Osteoblast (primary cell): ENCODE results near the gene PLIN3. TPM values are rescaled to one million over a fixed set of nuclear protein-coding genes. Genes with fewer than 3 reads are reported as not detected.

Source experiments
- DNase-seq: peaks from one replicate; pipeline ENCODE4 v3.0.0; 2011; ENCODE audit warnings: low spot score, mixed read lengths; ENCODE audit not compliant: insufficient read length; ENCODE audit errors: missing footprints
- H2AFZ ChIP-seq: 2 replicates; pipeline ENCODE4 v1.6.0; 2011; ENCODE audit warnings: mild to moderate bottlenecking, low read length
- H3K27ac ChIP-seq: 2 replicates; pipeline ENCODE4 v1.5.1; 2011; ENCODE audit warnings: mild to moderate bottlenecking, low read depth, low read length, moderate library complexity
- H3K27me3 ChIP-seq: 2 replicates; pipeline ENCODE4 v1.6.0; 2012; ENCODE audit warnings: mild to moderate bottlenecking, control low read depth, inconsistent platforms, low read length, moderate library complexity; ENCODE audit not compliant: insufficient read depth
- H3K36me3 ChIP-seq: 2 replicates; pipeline ENCODE4 v1.5.1; 2011; ENCODE audit warnings: mild to moderate bottlenecking, low read length, control low read depth, moderate library complexity; ENCODE audit not compliant: insufficient read depth
- H3K4me1 ChIP-seq: 2 replicates; pipeline ENCODE4 v1.5.1; 2011; ENCODE audit warnings: mild to moderate bottlenecking, low read length, control low read depth, moderate library complexity; ENCODE audit not compliant: insufficient read depth
- H3K4me2 ChIP-seq: 2 replicates; pipeline ENCODE4 v1.6.0; 2011; ENCODE audit warnings: mild to moderate bottlenecking, low read length; ENCODE audit not compliant: insufficient read depth
- H3K4me3 ChIP-seq: fragments of 200-600 bp; sonication (generic); 3 replicates; pipeline ENCODE4 v1.5.1; 2012; ENCODE audit warnings: mild to moderate bottlenecking, low read length, inconsistent platforms; ENCODE audit not compliant: insufficient read depth
- H3K79me2 ChIP-seq: 2 replicates; pipeline ENCODE4 v1.6.0; 2012; ENCODE audit warnings: mild to moderate bottlenecking, low read length, control low read depth, inconsistent platforms; ENCODE audit not compliant: insufficient read depth
- H3K9me3 ChIP-seq: 2 replicates; pipeline ENCODE4 v1.5.1; 2011; ENCODE audit warnings: low read depth, low read length, control low read depth
- H4K20me1 ChIP-seq: 2 replicates; pipeline ENCODE4 v1.6.0; 2012; ENCODE audit warnings: mild to moderate bottlenecking, low read length, control low read depth; ENCODE audit not compliant: insufficient read depth
- CTCF ChIP-seq: IDR thresholded peaks from 2 replicates; pipeline ENCODE4 v1.5.1; 2011; ENCODE audit warnings: mild to moderate bottlenecking, low read depth, low read length, moderate library complexity; ENCODE audit errors: extremely low read depth
- total RNA-seq: library from RNA; depleted of rRNA; stranded (reverse); fragments of >200 nt; gene quantifications from 2 replicates; pipeline ENCODE4 v1.2.3, GENCODE V29; 2012

Gene PLIN3
- total RNA-seq, 1 donor, result 260 TPM

GRCh38 chr19:4817467-4818277, 49.8 kb downstream of the PLIN3 start:
- H3K79me2 ChIP-seq, result peaks cover 19% of the 10 kb centered on the region

GRCh38 chr19:4816950-4817278, 50.6 kb downstream of the PLIN3 start:
- no peak for TF ChIP-seq CTCF
- H3K9me3 ChIP-seq, result no peaks in the 10 kb centered on the region

More at GRCh38 chr19:4817467-4818277, 49.8 kb downstream of the PLIN3 start:
- Histone ChIP-seq H3K4me2 (no peak overlapping the region), H3K27me3 (no peaks in the 10 kb centered on the region), H3K4me3 (no peak overlapping the region), H3K36me3 (peaks cover 10% of the 10 kb centered on the region), H3K4me1 (peaks cover 11% of the 10 kb centered on the region), H3K27ac (no peak overlapping the region), H2AFZ (no peak overlapping the region), H4K20me1 (peaks cover 4% of the 10 kb centered on the region), H3K9me3 (no peaks in the 10 kb centered on the region)
- TF ChIP-seq CTCF, result no peak
- peak; percentile 68 for DNase-seq

GRCh38 chr19:4816202-4816949, 51.1 kb downstream of the PLIN3 start:
- H3K36me3 ChIP-seq, result peaks cover 10% of the 10 kb centered on the region
- H3K9me3 ChIP-seq, result no peaks in the 10 kb centered on the region
- no peak for TF ChIP-seq CTCF
- H3K27ac ChIP-seq, result peak overlapping the region; percentile 22
- H3K4me1 ChIP-seq, result peaks cover 11% of the 10 kb centered on the region
- DNase-seq, result peak; percentile 54
- no peaks in the 10 kb centered on the region for H4K20me1 ChIP-seq
- H3K4me3 ChIP-seq, result no peak overlapping the region
- H2AFZ ChIP-seq, result no peak overlapping the region
- no peak overlapping the region for H3K4me2 ChIP-seq
- H3K79me2 ChIP-seq, result peaks cover 14% of the 10 kb centered on the region
- no peaks in the 10 kb centered on the region for H3K27me3 ChIP-seq

More at GRCh38 chr19:4816950-4817278, 50.6 kb downstream of the PLIN3 start:
- no peaks in the 10 kb centered on the region for H4K20me1 ChIP-seq
- DNase-seq, result peak; percentile 76
- H3K27ac ChIP-seq, result no peak overlapping the region
- no peaks in the 10 kb centered on the region for H3K27me3 ChIP-seq
- H3K4me1 ChIP-seq, result peaks cover 11% of the 10 kb centered on the region
- H3K4me3 ChIP-seq, result no peak overlapping the region
- H3K4me2 ChIP-seq, result no peak overlapping the region
- peaks cover 10% of the 10 kb centered on the region for H3K36me3 ChIP-seq
- H2AFZ ChIP-seq, result no peak overlapping the region
- peaks cover 15% of the 10 kb centered on the region for H3K79me2 ChIP-seq
